Thoracic aorta (tissue), 2 donors: Measurements from ENCODE around the gene SDK2. TPM values are rescaled to one million over a fixed set of nuclear protein-coding genes. Genes with fewer than 3 reads are reported as not detected.

Experiments used
- ATAC-seq: fragments of 150-250 bp; one replicate; pipeline ENCODE4 v1.8.0; 2017; ENCODE audit warnings: low read depth; ENCODE audit not compliant: insufficient number of reproducible peaks, low FRiP score
- DNase-seq: peaks from one replicate; pipeline ENCODE4 v3.0.0-alpha.2; 2020; ENCODE audit warnings: low spot score
- H3K27ac ChIP-seq, 2 donors: fragments of 200-600 bp; sonication (generic); 1 replicate in 1 of 2; 2 replicates in 1 of 2; pipeline ENCODE4 v1.5.1; 2016; ENCODE audit warnings: mild to moderate bottlenecking in 2 of 2, moderate library complexity in 2 of 2
- H3K27me3 ChIP-seq: fragments of 200-600 bp; sonication (generic); replicated peaks from 2 replicates; pipeline ENCODE4 v1.6.0; 2016; ENCODE audit warnings: mild to moderate bottlenecking; ENCODE audit not compliant: insufficient read depth
- H3K36me3 ChIP-seq: fragments of 200-600 bp; sonication (generic); one replicate; pipeline ENCODE4 v1.5.1; 2016
- H3K4me1 ChIP-seq, 2 donors: fragments of 200-600 bp; sonication (generic); 1 replicate in 1 of 2; 2 replicates in 1 of 2; pipeline versions ENCODE4 v1.5.1 to v1.6.0; 2016; ENCODE audit warnings: low read depth in 2 of 2, mild to moderate bottlenecking in 1 of 2; ENCODE audit not compliant: control insufficient read depth in 1 of 2
- H3K4me3 ChIP-seq: fragments of 200-600 bp; sonication (generic); 2 replicates; pipeline ENCODE4 v1.5.1; 2016; ENCODE audit warnings: mild to moderate bottlenecking
- H3K9me3 ChIP-seq: fragments of 200-600 bp; sonication (generic); 2 replicates; pipeline ENCODE4 v1.5.1; 2016
- total RNA-seq, 2 donors: library from RNA; depleted of rRNA; stranded (reverse); fragments of >200 nt; gene quantifications; one replicate each; pipeline versions ENCODE4 v1.1.0 to v1.2.3, GENCODE V29; 2016
- TF ChIP-seq, protein P1 (sequence below): fragments of 200-600 bp; sonication (generic); IDR thresholded peaks from one replicate; pipeline ENCODE4 v1.5.1; 2019; ENCODE audit warnings: antibody characterized with exemption

SDK2 gene
- total RNA-seq, 2 donors from 2014 or later: 6.0 to 8.9 TPM

- Histone ChIP-seq H3K27ac (no peak overlapping the region), H3K4me1 (no peaks in the 10 kb centered on the region), H3K36me3 (no peaks in the 10 kb centered on the region), H3K4me3 (no peak overlapping the region), H3K27me3 (no peaks in the 10 kb centered on the region), H3K9me3 (no peaks in the 10 kb centered on the region)
- DNase-seq (no peak), ATAC-seq (no peak)
- TF ChIP-seq, protein P1, sequence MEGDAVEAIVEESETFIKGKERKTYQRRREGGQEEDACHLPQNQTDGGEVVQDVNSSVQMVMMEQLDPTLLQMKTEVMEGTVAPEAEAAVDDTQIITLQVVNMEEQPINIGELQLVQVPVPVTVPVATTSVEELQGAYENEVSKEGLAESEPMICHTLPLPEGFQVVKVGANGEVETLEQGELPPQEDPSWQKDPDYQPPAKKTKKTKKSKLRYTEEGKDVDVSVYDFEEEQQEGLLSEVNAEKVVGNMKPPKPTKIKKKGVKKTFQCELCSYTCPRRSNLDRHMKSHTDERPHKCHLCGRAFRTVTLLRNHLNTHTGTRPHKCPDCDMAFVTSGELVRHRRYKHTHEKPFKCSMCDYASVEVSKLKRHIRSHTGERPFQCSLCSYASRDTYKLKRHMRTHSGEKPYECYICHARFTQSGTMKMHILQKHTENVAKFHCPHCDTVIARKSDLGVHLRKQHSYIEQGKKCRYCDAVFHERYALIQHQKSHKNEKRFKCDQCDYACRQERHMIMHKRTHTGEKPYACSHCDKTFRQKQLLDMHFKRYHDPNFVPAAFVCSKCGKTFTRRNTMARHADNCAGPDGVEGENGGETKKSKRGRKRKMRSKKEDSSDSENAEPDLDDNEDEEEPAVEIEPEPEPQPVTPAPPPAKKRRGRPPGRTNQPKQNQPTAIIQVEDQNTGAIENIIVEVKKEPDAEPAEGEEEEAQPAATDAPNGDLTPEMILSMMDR: no peak
Observed at GRCh38 chr17:73524941-73525679, 119.1 kb downstream of the SDK2 start.

DNA sequence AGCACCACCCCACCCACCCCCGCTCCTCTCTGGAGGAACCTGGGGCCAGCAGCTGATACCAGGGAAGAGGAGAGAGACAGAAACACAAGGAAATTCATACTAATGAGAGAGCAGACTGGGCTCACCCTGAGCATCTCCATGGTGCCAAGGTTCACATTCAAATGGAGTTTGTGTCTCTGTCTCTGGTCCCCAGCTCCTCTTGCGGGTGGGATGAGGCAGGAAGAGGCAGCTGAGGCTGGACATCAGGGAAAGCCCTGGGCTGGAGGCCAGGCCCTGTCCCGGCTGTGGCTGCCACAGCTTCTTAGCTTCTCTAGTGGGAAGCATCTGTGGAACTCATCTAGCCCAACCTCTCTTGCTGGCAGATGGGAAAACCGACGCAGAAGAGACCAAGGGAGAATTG, 121.5 kb downstream of the SDK2 start:
- Histone ChIP-seq H3K27ac (no peak overlapping the region), H3K4me3 (no peak overlapping the region), H3K4me1 (no peaks in the 10 kb centered on the region), H3K9me3 (no peaks in the 10 kb centered on the region), H3K36me3 (no peaks in the 10 kb centered on the region), H3K27me3 (no peaks in the 10 kb centered on the region)
- DNase-seq (no peak), ATAC-seq (no peak)
- TF ChIP-seq, protein P1: no peak

DNA sequence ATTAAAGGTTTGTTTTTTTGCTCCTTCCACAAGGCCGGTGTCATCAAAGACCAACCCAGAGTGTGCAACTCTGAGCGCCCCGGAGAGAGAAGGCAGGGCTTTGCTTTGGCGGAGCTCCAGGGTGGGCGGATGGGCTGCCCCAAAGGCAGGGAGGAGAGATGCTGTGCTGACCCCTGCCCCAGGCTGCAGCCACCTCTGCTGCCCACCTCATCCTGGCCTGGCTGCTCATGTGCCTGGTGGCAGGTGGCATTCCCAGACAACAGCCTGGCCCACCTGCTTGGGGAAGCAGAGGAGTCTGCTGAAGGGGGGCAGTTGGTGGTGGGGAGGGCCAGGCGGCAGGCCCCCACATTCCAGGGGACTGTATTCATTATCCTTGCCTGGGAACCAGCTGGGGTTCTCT, 122.1 kb downstream of the SDK2 start:
- DNase-seq: no peak
- ATAC-seq: no peak
- Histone ChIP-seq H3K4me1 (no peaks in the 10 kb centered on the region), H3K27me3 (no peaks in the 10 kb centered on the region), H3K27ac (no peak overlapping the region), H3K36me3 (no peaks in the 10 kb centered on the region), H3K4me3 (no peak overlapping the region), H3K9me3 (no peaks in the 10 kb centered on the region)
- TF ChIP-seq, protein P1: no peak

DNA sequence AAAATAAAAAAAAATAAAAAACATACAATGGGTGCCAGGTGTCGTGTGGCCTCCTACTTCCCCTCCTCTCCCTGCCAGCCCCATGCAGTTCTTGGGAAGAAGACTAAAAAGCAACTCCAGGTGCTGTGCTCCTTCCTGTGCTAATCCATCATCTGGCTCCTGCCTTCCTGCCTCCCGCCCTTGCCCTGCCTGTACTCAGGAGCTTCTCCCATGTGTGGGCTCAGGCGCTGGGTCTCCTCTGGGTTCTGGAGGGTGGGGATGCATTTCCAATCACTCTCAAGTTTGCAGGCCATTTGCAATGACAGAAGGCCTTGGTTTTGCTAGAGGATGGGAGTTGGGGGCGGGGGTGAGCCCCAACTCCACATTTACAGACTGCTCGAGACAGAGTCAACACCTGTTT, 122.9 kb downstream of the SDK2 start:
- H3K27ac ChIP-seq: no peak overlapping the region
- no peak for ATAC-seq
- TF ChIP-seq, protein P1: no peak
- H3K4me1 ChIP-seq: no peaks in the 10 kb centered on the region
- H3K36me3 ChIP-seq: no peaks in the 10 kb centered on the region
- no peaks in the 10 kb centered on the region for H3K27me3 ChIP-seq
- H3K9me3 ChIP-seq: no peaks in the 10 kb centered on the region
- DNase-seq: no peak
- no peak overlapping the region for H3K4me3 ChIP-seq

GRCh38 chr17:73520369-73520761, 123.9 kb downstream of the SDK2 start:
- no peaks in the 10 kb centered on the region for H3K27me3 ChIP-seq
- H3K27ac ChIP-seq: no peak overlapping the region
- no peaks in the 10 kb centered on the region for H3K9me3 ChIP-seq
- DNase-seq (no peak), ATAC-seq (no peak)
- H3K4me3 ChIP-seq: no peak overlapping the region
- no peaks in the 10 kb centered on the region for H3K36me3 ChIP-seq
- no peaks in the 10 kb centered on the region for H3K4me1 ChIP-seq
- TF ChIP-seq, protein P1: no peak
